ENCODE measurements around the gene LCTL. TPM values are rescaled to one million over a fixed set of nuclear protein-coding genes. Genes with fewer than 3 reads are reported as not detected.

LCTL gene
- total and polyA plus RNA-seq, 2 of the 8 experiments (the other 6 are each of a cell fraction or from before 2014, with no cell fraction given): 5.5 to 6.2 TPM

DNA sequence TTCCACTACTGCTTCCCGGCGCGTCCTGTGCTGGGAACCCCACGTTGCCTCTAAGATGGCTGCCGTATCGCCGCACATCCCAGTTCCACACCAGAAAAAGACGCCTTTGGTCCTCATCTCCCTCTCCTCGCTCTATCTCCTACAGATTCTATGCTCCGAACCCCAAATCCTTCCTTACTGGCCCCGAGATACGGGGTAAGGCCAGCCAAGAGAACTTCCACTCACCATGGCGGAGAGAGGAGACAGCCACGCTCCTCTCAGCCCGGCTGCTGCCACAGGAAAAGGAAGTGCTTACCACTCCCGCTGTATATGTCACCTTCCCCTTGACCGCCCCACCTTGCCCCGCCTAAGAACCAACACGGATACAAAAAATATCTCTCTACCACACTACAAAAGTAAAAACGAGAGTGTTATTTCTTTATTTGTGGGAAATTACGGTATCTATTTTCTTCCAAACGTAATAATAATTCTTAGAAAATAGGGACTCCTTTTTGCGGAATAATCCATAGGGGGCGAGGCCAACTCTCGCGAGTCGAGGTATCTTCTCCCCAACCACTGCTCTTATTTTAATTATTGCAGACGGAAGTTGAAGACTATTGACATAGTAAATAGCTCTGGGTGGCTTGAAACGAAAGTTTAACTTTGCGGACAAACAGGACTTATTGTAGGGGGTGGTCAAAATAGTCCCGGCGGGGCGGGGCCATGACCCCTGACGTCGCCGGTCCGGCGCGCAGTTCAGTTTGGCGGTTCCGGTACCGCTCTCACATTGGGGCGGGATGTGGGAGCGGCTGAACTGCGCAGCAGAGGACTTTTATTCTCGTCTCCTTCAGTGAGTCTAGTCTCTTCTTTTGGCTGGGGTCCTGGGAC lies 61.0 kb downstream of the LCTL start, which contains the start of the genes RPL4 and ZWILCH:
Gene RPL4 (minus strand): TSS at position 293 of the 867 bp plus-strand sequence. CDS start 65 bp downstream, at position 228.
Gene ZWILCH (plus strand): TSS at position 764 of the 867 bp plus-strand sequence. CDS start 13 bp downstream, at position 777.
- CTCF ChIA-PET (ENCODE audit: partially characterized antibody): interaction anchor here (1.0 kb wide), 1 partner anchor 11 kb away, joined by 5 read pairs; no protein-coding TSS in a partner anchor
- Histone ChIP-seq H3K9ac (replicated peaks in 1 of 4; ENCODE audit: extremely low read depth in 1 of 4, low read depth in 3 of 4, low read length in 3 of 4) (peak within 1 kb of the TSS; percentile 93 to 99 (median 96)), H3K79me2 (ENCODE audit: control insufficient read depth in 1 of 2, insufficient read depth in 2 of 2, low read length in 2 of 2) (peaks cover 20 to 69% of the 10 kb centered on the region in 2 experiments), H3K79me1 (ENCODE audit: low read depth, low read length) (peaks cover 4% of the 10 kb centered on the region), H3K4ac (replicated peaks; ENCODE audit: insufficient read length, low read depth, low read length) (peak within 1 kb of the TSS; percentile 94), H3K14ac (ENCODE audit: insufficient read length) (peak within 1 kb of the TSS; percentile 95), H4K91ac (replicated peaks; ENCODE audit: insufficient read length, low read length) (peak within 1 kb of the TSS; percentile 91), H3K36me3 (ENCODE audit: control insufficient read depth in 2 of 4, insufficient read depth in 4 of 4, low read length in 3 of 4) (peaks cover 28 to 43% (median 35%) of the 10 kb centered on the region in 4 experiments), H4K20me1 (replicated peaks in 1 of 2; ENCODE audit: control insufficient read depth in 1 of 2, insufficient read depth in 2 of 2, low read length in 2 of 2) (peaks cover 0 to 4% of the 10 kb centered on the region in 2 experiments), H4K8ac (ENCODE audit: extremely low read depth, insufficient read depth, low read length) (peak within 1 kb of the TSS; percentile 90; the same call in 1 of the 2 replicates), H2AFZ (ENCODE audit: low read length) (peak within 1 kb of the TSS; percentile 97), H3K18ac (ENCODE audit: extremely low read depth, low read length) (peak within 1 kb of the TSS; percentile 86), H3K27me3 (replicated peaks in 1 of 4; ENCODE audit: control insufficient read depth in 3 of 4, extremely low read depth in 1 of 4, insufficient read depth in 3 of 4, low read length in 3 of 4) (no peaks in the 10 kb centered on the region), H2BK15ac (ENCODE audit: low read length) (no peak within 1 kb of the TSS), H3K9me3 (ENCODE audit: insufficient read depth in 2 of 2, low read depth in 1 of 2, low read length in 1 of 2) (no peaks in the 10 kb centered on the region), H3K27ac (ENCODE audit: low read depth, low read length) (peak within 1 kb of the TSS; percentile 93), H3K4me1 (replicated peaks in 1 of 4; ENCODE audit: control insufficient read depth in 3 of 4, insufficient read depth in 4 of 4, low read length in 3 of 4) (peaks cover 0 to 6% (median 5%) of the 10 kb centered on the region in 4 experiments; a peak in 4 of 7 replicates), H3K4me2 (ENCODE audit: insufficient read depth in 1 of 2, low read depth in 2 of 2, low read length in 2 of 2) (peak within 1 kb of the TSS; percentile 85 to 93), H3K23ac (ENCODE audit: insufficient read length) (no peak within 1 kb of the TSS), H3K56ac (replicated peaks; ENCODE audit: insufficient read length, low read depth, low read length) (peak within 1 kb of the TSS; percentile 92), H2BK20ac (ENCODE audit: low read length) (no peak within 1 kb of the TSS), H3K23me2 (ENCODE audit: low read depth, low read length) (peaks cover 12% of the 10 kb centered on the region), H3K4me3 (ENCODE audit: extremely low read depth in 1 of 4, insufficient read depth in 2 of 4, low read depth in 3 of 4, low read length in 4 of 4) (peak within 1 kb of the TSS; percentile 95 to 100 (median 99)), H2BK12ac (ENCODE audit: low read depth, low read length) (0 out of 2 replicates have a peak within 1 kb of the TSS, but pooled peaks have one; percentile 18), H4K5ac (ENCODE audit: insufficient read length, low read depth, low read length) (peak within 1 kb of the TSS; percentile 96), H2BK5ac (ENCODE audit: low read depth, low read length) (peak within 1 kb of the TSS; percentile 93), H2BK120ac (replicated peaks; ENCODE audit: low read depth, low read length) (peak within 1 kb of the TSS; percentile 4), H2AK5ac (ENCODE audit: low read depth, low read length) (peak within 1 kb of the TSS; percentile 76; the same call in 1 of the 2 replicates)
- 2% methylated on average over 38 of the region's 46 CpGs; no CpG with 5 or more reads in 1 of the 2 experiments for WGBS, 2 experiments (ENCODE audit: extremely low coverage in 1 of 2, insufficient coverage in 1 of 2, insufficient read length in 1 of 2, insufficient replicate concordance in 2 of 2, low coverage in 1 of 2, low lambda C conversion rate in 2 of 2, missing lambda C conversion rate in 1 of 2)
- POLR2A ChIA-PET (ENCODE audit: partially characterized antibody): interaction anchor here (0.6 to 4.7 kb wide), 57 partner anchors 7 to 635 kb away, joined by 3 to 52 read pairs (median 4); partner anchors contain the start of genes LCTL, MAP2K1, MEGF11 and RAB11A
- peak; percentile 46 to 82 for DNase-seq (ENCODE audit: low read depth in 1 of 2, low spot score in 2 of 2)
- no peak for FAIRE-seq
- TF ChIP-seq NRF1 (IDR thresholded peaks at IDR 0.05; ENCODE audit: low read depth, low read length) (no peak), TBP (IDR thresholded peaks at IDR 0.05; ENCODE audit: low read depth, low read length) (peak; percentile 95), RNF2 (IDR thresholded peaks at IDR 0.05; ENCODE audit: borderline replicate concordance, low read depth, low read length, missing control alignments, poor library complexity, severe bottlenecking) (no peak), CTBP2 (IDR thresholded peaks at IDR 0.05; ENCODE audit: borderline replicate concordance, insufficient read depth, insufficient read length, low read length) (no peak), ZNF274 (IDR thresholded peaks at IDR 0.05; ENCODE audit: borderline replicate concordance, extremely low read depth, low read length) (no peak)
- TF ChIP-seq, protein P1, sequence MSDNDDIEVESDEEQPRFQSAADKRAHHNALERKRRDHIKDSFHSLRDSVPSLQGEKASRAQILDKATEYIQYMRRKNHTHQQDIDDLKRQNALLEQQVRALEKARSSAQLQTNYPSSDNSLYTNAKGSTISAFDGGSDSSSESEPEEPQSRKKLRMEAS (IDR thresholded peaks at IDR 0.05): peak; percentile 64; the same call in 1 of the 2 replicates
- TF ChIP-seq, protein P2, sequence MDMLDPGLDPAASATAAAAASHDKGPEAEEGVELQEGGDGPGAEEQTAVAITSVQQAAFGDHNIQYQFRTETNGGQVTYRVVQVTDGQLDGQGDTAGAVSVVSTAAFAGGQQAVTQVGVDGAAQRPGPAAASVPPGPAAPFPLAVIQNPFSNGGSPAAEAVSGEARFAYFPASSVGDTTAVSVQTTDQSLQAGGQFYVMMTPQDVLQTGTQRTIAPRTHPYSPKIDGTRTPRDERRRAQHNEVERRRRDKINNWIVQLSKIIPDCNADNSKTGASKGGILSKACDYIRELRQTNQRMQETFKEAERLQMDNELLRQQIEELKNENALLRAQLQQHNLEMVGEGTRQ (IDR thresholded peaks at IDR 0.05; ENCODE audit: low read length): no peak

Data from H1 (cell line).